CD8-positive, alpha-beta memory T cell (primary cell): ENCODE data around the gene TXLNA. TPM values are rescaled to one million over a fixed set of nuclear protein-coding genes. Genes with fewer than 3 reads are reported as not detected.

Experiments
- CTCF ChIA-PET: fragments of 350-600 bp; sonication (Branson Sonifier 250); formaldehyde crosslinking; loops from one replicate; lab custom pipeline; 2021; ENCODE audit warnings: antibody characterized with exemption; lab: Charles Lee
- POLR2A ChIA-PET: fragments of 350-600 bp; sonication (Branson Sonifier 250); formaldehyde crosslinking; loops from one replicate; lab custom pipeline; 2021; ENCODE audit warnings: antibody characterized with exemption; lab: Charles Lee
- DNase-seq, 5 donors: peaks; one replicate each; pipeline versions ENCODE4 v3.0.0 to v3.0.0-alpha.2; 2020 to 2022; ENCODE audit warnings: mixed read lengths in 1 of 5
- H3K27ac ChIP-seq: one replicate; pipeline ENCODE4 v1.7.0; 2013; ENCODE audit warnings: low read depth, mild to moderate bottlenecking, low read length, moderate library complexity
- H3K27me3 ChIP-seq: 2 replicates; pipeline ENCODE4 v1.7.0; 2013; ENCODE audit warnings: low read length, mild to moderate bottlenecking; ENCODE audit not compliant: insufficient read depth, poor library complexity, severe bottlenecking
- H3K36me3 ChIP-seq: 2 replicates; pipeline ENCODE4 v1.7.0; 2013; ENCODE audit warnings: mild to moderate bottlenecking, low read length, moderate library complexity; ENCODE audit not compliant: insufficient read depth
- H3K4me1 ChIP-seq: 2 replicates; pipeline ENCODE4 v1.7.0; 2013; ENCODE audit warnings: mild to moderate bottlenecking, low read length, moderate library complexity; ENCODE audit not compliant: insufficient read depth
- H3K4me3 ChIP-seq: 2 replicates; pipeline ENCODE4 v1.7.0; 2013; ENCODE audit warnings: mild to moderate bottlenecking, low read length
- H3K9me3 ChIP-seq: 2 replicates; pipeline ENCODE4 v1.7.0; 2013; ENCODE audit warnings: mild to moderate bottlenecking, low read length
- H3K27ac Mint-ChIP-seq, 8 donors: one replicate each; pipeline ENCODE4 v1.8.0; 2020 to 2021; ENCODE audit warnings: mixed read lengths in 8 of 8, mild to moderate bottlenecking in 6 of 8, inconsistent platforms in 3 of 8, moderate library complexity in 3 of 8
- H3K27me3 Mint-ChIP-seq, 2 donors: one replicate each; pipeline ENCODE4 v1.8.0; 2020 to 2021; ENCODE audit warnings: mixed read lengths in 2 of 2, mild to moderate bottlenecking in 1 of 2, moderate library complexity in 1 of 2
- H3K36me3 Mint-ChIP-seq, 3 donors: one replicate each; pipeline ENCODE4 v1.8.0; 2020 to 2021; ENCODE audit warnings: mixed read lengths in 3 of 3, inconsistent platforms in 1 of 3, mild to moderate bottlenecking in 1 of 3
- H3K4me1 Mint-ChIP-seq, 3 donors: one replicate each; pipeline ENCODE4 v1.8.0; 2020 to 2021; ENCODE audit warnings: mixed read lengths in 3 of 3, inconsistent platforms in 1 of 3, mild to moderate bottlenecking in 1 of 3
- H3K4me3 Mint-ChIP-seq, 7 donors: one replicate each; pipeline ENCODE4 v1.8.0; 2020 to 2021; ENCODE audit warnings: mixed read lengths in 7 of 7, mild to moderate bottlenecking in 6 of 7, moderate library complexity in 4 of 7, inconsistent platforms in 2 of 7
- H3K9me3 Mint-ChIP-seq, 5 donors: one replicate each; pipeline ENCODE4 v1.8.0; 2020 to 2022; ENCODE audit warnings: mixed read lengths in 5 of 5, mild to moderate bottlenecking in 3 of 5, moderate library complexity in 2 of 5, inconsistent platforms in 1 of 5
- polyA plus RNA-seq: library from polyadenylated mRNA; unstranded; fragments of 300-500 nt; fragmentation: Illumina TruSeq; gene quantifications from one replicate; pipeline ENCODE4 v1.2.3, GENCODE V29; 2021
- total RNA-seq, 2 experiments: library from RNA; stranded (reverse); gene quantifications; one replicate each; pipeline ENCODE4 v1.2.3, GENCODE V29; 2021

The TXLNA gene
- total and polyA plus RNA-seq, 3 experiments from 2014 or later: 31.2 to 99.9 (median 99.0) TPM

- Histone ChIP-seq H3K4me1 (peaks cover 16% of the 10 kb centered on the region), H3K9me3 (no peaks in the 10 kb centered on the region), H3K4me3 (peak overlapping the region; percentile 96), H3K27ac (peak overlapping the region; percentile 24), H3K27me3 (no peaks in the 10 kb centered on the region), H3K36me3 (no peaks in the 10 kb centered on the region)
- peak; percentile 58 to 76 (median 62) for DNase-seq
- H3K9me3 Mint-ChIP-seq: no peaks in the 10 kb centered on the region
- peak overlapping the region in 7 of 8 donors; percentile 56 to 88 (median 80) for H3K27ac Mint-ChIP-seq
- no peaks in the 10 kb centered on the region for H3K27me3 Mint-ChIP-seq
- ChIA-PET POLR2A (interaction anchor here (0.5 to 2.6 kb wide), 16 partner anchors 8 to 143 kb away, joined by 3 to 31 read pairs (median 4); partner anchors contain the start of genes CCDC28B, HDAC1, LCK and MARCKSL1), CTCF (interaction anchor here (0.7 to 7.2 kb wide), 35 partner anchors 8 to 137 kb away, joined by 3 to 77 read pairs (median 4); partner anchors contain the start of genes CCDC28B, FAM167B, HDAC1 and IQCC)
- peaks cover 0 to 2% (median 0%) of the 10 kb centered on the region in 3 donors for H3K36me3 Mint-ChIP-seq
- peaks cover 5 to 32% (median 6%) of the 10 kb centered on the region in 3 donors for H3K4me1 Mint-ChIP-seq
- peak overlapping the region; percentile 89 to 94 (median 92) for H3K4me3 Mint-ChIP-seq
Observed at GRCh38 chr1:32240140-32240951, 60.9 kb downstream of the TXLNA start.

GRCh38 chr1:32241001-32241763 is 61.7 kb downstream of the TXLNA start:
- peak overlapping the region; percentile 89 to 94 (median 92) for H3K4me3 Mint-ChIP-seq
- ChIA-PET CTCF (interaction anchor here (0.7 to 7.2 kb wide), 33 partner anchors 8 to 136 kb away, joined by 3 to 77 read pairs (median 4); partner anchors contain the start of genes CCDC28B, FAM167B, HDAC1 and IQCC), POLR2A (interaction anchor here (0.5 to 2.6 kb wide), 15 partner anchors 10 to 238 kb away, joined by 3 to 31 read pairs (median 4); partner anchors contain the start of genes BSDC1, HDAC1, LCK and MARCKSL1)
- Histone ChIP-seq H3K27me3 (no peaks in the 10 kb centered on the region), H3K27ac (peak overlapping the region; percentile 24), H3K4me1 (peaks cover 16% of the 10 kb centered on the region), H3K9me3 (no peaks in the 10 kb centered on the region), H3K36me3 (no peaks in the 10 kb centered on the region), H3K4me3 (peak overlapping the region; percentile 96)
- H3K27ac Mint-ChIP-seq: peak overlapping the region; percentile 56 to 95 (median 76)
- H3K36me3 Mint-ChIP-seq: peaks cover 0 to 2% (median 0%) of the 10 kb centered on the region in 3 donors
- no peaks in the 10 kb centered on the region for H3K9me3 Mint-ChIP-seq
- H3K27me3 Mint-ChIP-seq: no peaks in the 10 kb centered on the region
- H3K4me1 Mint-ChIP-seq: peaks cover 5 to 32% (median 6%) of the 10 kb centered on the region in 3 donors
- DNase-seq: peak in 1 of 5 donors; percentile 63

- Mint-ChIP-seq H3K4me1 (peaks cover 6 to 44% (median 11%) of the 10 kb centered on the region in 3 donors), H3K27me3 (no peaks in the 10 kb centered on the region), H3K27ac (peak overlapping the region in 6 of 8 donors; percentile 27 to 83 (median 54)), H3K4me3 (peak overlapping the region in 5 of 7 donors; percentile 1 to 51 (median 48)), H3K9me3 (no peaks in the 10 kb centered on the region), H3K36me3 (peaks cover 0 to 2% (median 0%) of the 10 kb centered on the region in 3 donors)
- POLR2A ChIA-PET: interaction anchor here (0.7 to 0.9 kb wide), 2 partner anchors 50 to 363 kb away, joined by 3 to 16 read pairs; partner anchors contain the start of gene HDAC1
- H3K36me3 ChIP-seq: no peaks in the 10 kb centered on the region
- no peaks in the 10 kb centered on the region for H3K9me3 ChIP-seq
- DNase-seq: no peak
- no peak overlapping the region for H3K27ac ChIP-seq
- CTCF ChIA-PET: interaction anchor here (1.0 to 2.7 kb wide), 5 partner anchors 19 to 78 kb away, joined by 3 to 9 read pairs (median 4); no protein-coding TSS in a partner anchor
- peaks cover 28% of the 10 kb centered on the region for H3K4me1 ChIP-seq
- H3K4me3 ChIP-seq: no peak overlapping the region
- no peaks in the 10 kb centered on the region for H3K27me3 ChIP-seq
Observed at GRCh38 chr1:32242341-32242851, 62.9 kb downstream of the TXLNA start.

- Mint-ChIP-seq H3K4me3 (peak within 1 kb of the TSS; percentile 50 to 86 (median 75)), H3K4me1 (peaks cover 36 to 57% (median 38%) of the 10 kb centered on the region in 3 donors)
Observed at GRCh38 chr1:32246888-32247273, 67.4 kb downstream of the TXLNA start, which contains the start of gene FAM167B. Gene FAM167B, plus strand, starts transcription at chr1:32247222. Its CDS starts 200 bp downstream, at chr1:32247422.

GRCh38 chr1:32247452-32247851 is 68.0 kb downstream of the TXLNA start:
- CTCF ChIA-PET: interaction anchor here (0.9 to 13.4 kb wide), 17 partner anchors 9 to 108 kb away, joined by 3 to 181 read pairs (median 6); partner anchors contain the start of genes HDAC1 and IQCC
- H3K9me3 Mint-ChIP-seq: no peaks in the 10 kb centered on the region
- H3K4me3 ChIP-seq: peak overlapping the region; percentile 60
- DNase-seq: no peak
- H3K9me3 ChIP-seq: no peaks in the 10 kb centered on the region
- no peak overlapping the region for H3K27ac ChIP-seq
- H3K36me3 ChIP-seq: no peaks in the 10 kb centered on the region
- H3K4me1 ChIP-seq: peaks cover 48% of the 10 kb centered on the region
- H3K27ac Mint-ChIP-seq: peak overlapping the region; percentile 72 to 100 (median 96)
- peaks cover under 1 to 20% (median 5%) of the 10 kb centered on the region in 3 donors for H3K36me3 Mint-ChIP-seq
- peaks cover 32 to 52% (median 37%) of the 10 kb centered on the region in 3 donors for H3K4me1 Mint-ChIP-seq
- POLR2A ChIA-PET: interaction anchor here (1.8 to 2.3 kb wide), 2 partner anchors 26 to 44 kb away, joined by 11 to 14 read pairs; partner anchors contain the start of gene HDAC1
- H3K27me3 ChIP-seq: no peaks in the 10 kb centered on the region
- peak overlapping the region in 4 of 7 donors; percentile 50 to 81 (median 74) for H3K4me3 Mint-ChIP-seq
- peaks cover 0 to 4% of the 10 kb centered on the region in 2 donors for H3K27me3 Mint-ChIP-seq

More at GRCh38 chr1:32246888-32247273, 67.4 kb downstream of the TXLNA start, which contains the start of gene FAM167B:
- Histone ChIP-seq H3K27me3 (no peaks in the 10 kb centered on the region), H3K27ac (no peak within 1 kb of the TSS), H3K36me3 (no peaks in the 10 kb centered on the region), H3K4me1 (peaks cover 52% of the 10 kb centered on the region), H3K4me3 (peak within 1 kb of the TSS; percentile 60), H3K9me3 (no peaks in the 10 kb centered on the region)
- Mint-ChIP-seq H3K36me3 (peaks cover 0 to 14% (median 3%) of the 10 kb centered on the region in 3 donors), H3K27ac (peak within 1 kb of the TSS; percentile 72 to 100 (median 96)), H3K27me3 (peaks cover 0 to 4% of the 10 kb centered on the region in 2 donors), H3K9me3 (no peaks in the 10 kb centered on the region)
- POLR2A ChIA-PET: interaction anchor here (0.6 to 2.3 kb wide), 3 partner anchors 17 to 27 kb away, joined by 3 to 11 read pairs (median 3); no protein-coding TSS in a partner anchor
- CTCF ChIA-PET: interaction anchor here (0.8 to 13.4 kb wide), 6 partner anchors 9 to 75 kb away, joined by 3 to 181 read pairs (median 46); partner anchors contain the start of gene HDAC1
- DNase-seq: no peak
